Endodermal cell (in vitro differentiated cells): Measurements from ENCODE around the gene ZBTB7A. TPM values are rescaled to one million over a fixed set of nuclear protein-coding genes. Genes with fewer than 3 reads are reported as not detected.

ENCODE experiments used
- DNase-seq: peaks from one replicate; pipeline ENCODE4 v3.0.0-alpha.2; 2017
- H3K27ac ChIP-seq: 2 replicates; pipeline ENCODE4 v1.5.1; 2013; ENCODE audit warnings: mild to moderate bottlenecking, low read depth, low read length, moderate library complexity
- H3K27me3 ChIP-seq: 2 replicates; pipeline ENCODE4 v1.6.1; 2013; ENCODE audit warnings: mild to moderate bottlenecking, low read length, moderate library complexity; ENCODE audit not compliant: insufficient read depth, control insufficient read depth, poor library complexity, severe bottlenecking
- H3K36me3 ChIP-seq: 2 replicates; pipeline ENCODE4 v1.7.0; 2013; ENCODE audit warnings: mild to moderate bottlenecking, low read length, moderate library complexity; ENCODE audit not compliant: control insufficient read depth, insufficient read depth
- H3K4me1 ChIP-seq: one replicate; pipeline ENCODE4 v1.7.0; 2013; ENCODE audit warnings: low read length; ENCODE audit not compliant: control insufficient read depth, insufficient read depth
- H3K4me3 ChIP-seq: 2 replicates; pipeline ENCODE4 v1.5.1; 2013; ENCODE audit warnings: mild to moderate bottlenecking, low read length, moderate library complexity
- H3K9ac ChIP-seq: 2 replicates; pipeline ENCODE4 v1.6.1; 2013; ENCODE audit warnings: mild to moderate bottlenecking, low read length, moderate library complexity; ENCODE audit not compliant: poor library complexity, severe bottlenecking; ENCODE audit errors: extremely low read depth
- H3K9me3 ChIP-seq: 2 replicates; pipeline ENCODE4 v1.6.1; 2013; ENCODE audit warnings: mild to moderate bottlenecking, low read length, moderate library complexity; ENCODE audit not compliant: control insufficient read depth
- H3K27ac Mint-ChIP-seq: 2 replicates; pipeline ENCODE4 v1.8.0; 2020; ENCODE audit warnings: mixed read lengths
- H3K27me3 Mint-ChIP-seq: 2 replicates; pipeline ENCODE4 v1.8.0; 2021; ENCODE audit warnings: mild to moderate bottlenecking, mixed read lengths; ENCODE audit not compliant: insufficient read depth
- H3K36me3 Mint-ChIP-seq: 2 replicates; pipeline ENCODE4 v1.8.0; 2020; ENCODE audit warnings: low read depth, mixed read lengths
- H3K4me1 Mint-ChIP-seq: 2 replicates; pipeline ENCODE4 v1.8.0; 2020; ENCODE audit warnings: mixed read lengths
- H3K4me3 Mint-ChIP-seq: 2 replicates; pipeline ENCODE4 v1.8.0; 2020; ENCODE audit warnings: mild to moderate bottlenecking, moderate library complexity, mixed read lengths
- H3K9me3 Mint-ChIP-seq: 2 replicates; pipeline ENCODE4 v1.8.0; 2020; ENCODE audit warnings: mild to moderate bottlenecking, mixed read lengths
- CTCF ChIP-seq: fragments of 200-600 bp; sonication (generic); conservative IDR thresholded peaks from 2 replicates; pipeline ENCODE4 v1.5.0; 2021; ENCODE audit warnings: antibody characterized with exemption, mild to moderate bottlenecking
- WGBS, 2 experiments: methylation state at CpG; one replicate each; pipeline versions ENCODE4 v1.1.5 to v1.1.7; 2013; ENCODE audit warnings: missing lambda C conversion rate in 2 of 2, mixed read lengths in 1 of 2; ENCODE audit not compliant: insufficient coverage in 1 of 2, insufficient read length in 1 of 2; 5-methylcytosine and 5-hydroxymethylcytosine counted together
- total RNA-seq, 2 donors: library from RNA; stranded (reverse); fragmentation: NEBNext Ultra II Directional in 1 of 2; extraction: Animal tissue kit (Norgen Biotek cat#: 25700) in 1 of 2; gene quantifications; 2 replicates in 1 of 2; 3 replicates in 1 of 2; pipeline ENCODE4 v1.2.1, GENCODE V29; 2021

ZBTB7A gene
- total RNA-seq, 2 donors from 2014 or later: 19.2 to 22.1 TPM

GRCh38 chr19:4102339-4103079, 35.8 kb upstream of the ZBTB7A start:
- 95 to 97% methylated on average over 37 to 53 of the region's 53 CpGs for WGBS, 2 experiments
- no peaks in the 10 kb centered on the region for H3K27me3 Mint-ChIP-seq
- no peaks in the 10 kb centered on the region for H3K9me3 ChIP-seq

GRCh38 chr19:4101496-4101770, 34.7 kb upstream of the ZBTB7A start:
- Histone ChIP-seq H3K9ac (no peak overlapping the region), H3K4me1 (no peaks in the 10 kb centered on the region), H3K9me3 (no peaks in the 10 kb centered on the region), H3K4me3 (no peak overlapping the region), H3K36me3 (peaks cover 45% of the 10 kb centered on the region), H3K27me3 (no peaks in the 10 kb centered on the region), H3K27ac (no peak overlapping the region)
- H3K36me3 Mint-ChIP-seq: peaks cover 65% of the 10 kb centered on the region
- WGBS, 2 experiments: 97 to 100% methylated on average over 3 to 10 of the region's 10 CpGs
- H3K9me3 Mint-ChIP-seq: no peaks in the 10 kb centered on the region
- TF ChIP-seq CTCF: no peak
- no peak for DNase-seq
- no peaks in the 10 kb centered on the region for H3K27me3 Mint-ChIP-seq
- H3K27ac Mint-ChIP-seq: no peak overlapping the region
- no peaks in the 10 kb centered on the region for H3K4me1 Mint-ChIP-seq
- H3K4me3 Mint-ChIP-seq: no peak overlapping the region

More at GRCh38 chr19:4102339-4103079, 35.8 kb upstream of the ZBTB7A start:
- Mint-ChIP-seq H3K4me3 (no peak overlapping the region), H3K9me3 (no peaks in the 10 kb centered on the region), H3K4me1 (no peaks in the 10 kb centered on the region), H3K27ac (no peak overlapping the region), H3K36me3 (peaks cover 63% of the 10 kb centered on the region)
- Histone ChIP-seq H3K36me3 (peaks cover 52% of the 10 kb centered on the region), H3K27ac (no peak overlapping the region), H3K27me3 (no peaks in the 10 kb centered on the region), H3K4me3 (no peak overlapping the region), H3K9ac (no peak overlapping the region), H3K4me1 (no peaks in the 10 kb centered on the region)
- DNase-seq: no peak
- no peak for TF ChIP-seq CTCF

GRCh38 chr19:4100647-4101495, 34.2 kb upstream of the ZBTB7A start:
- Histone ChIP-seq H3K27me3 (no peaks in the 10 kb centered on the region), H3K9me3 (no peaks in the 10 kb centered on the region), H3K9ac (no peak overlapping the region), H3K27ac (no peak overlapping the region), H3K4me1 (no peaks in the 10 kb centered on the region), H3K4me3 (no peak overlapping the region), H3K36me3 (peaks cover 40% of the 10 kb centered on the region)
- Mint-ChIP-seq H3K27ac (no peak overlapping the region), H3K4me1 (no peaks in the 10 kb centered on the region), H3K4me3 (no peak overlapping the region), H3K36me3 (peaks cover 61% of the 10 kb centered on the region), H3K9me3 (no peaks in the 10 kb centered on the region), H3K27me3 (no peaks in the 10 kb centered on the region)
- DNase-seq: no peak
- TF ChIP-seq CTCF: no peak
- WGBS, 2 experiments: 96 to 97% methylated on average over 31 to 38 of the region's 38 CpGs
